GM19099 (cell line): Measurements from ENCODE around the gene NT5C2.

Source experiments
- POLR2A ChIP-seq: IDR thresholded peaks from 3 replicates; pipeline ENCODE4 v1.6.1; 2011; ENCODE audit warnings: low read depth; ENCODE audit not compliant: insufficient read length; ENCODE audit errors: extremely low read depth

NT5C2 gene

GRCh38 chr10:103175580-103176285, 17.3 kb downstream of the NT5C2 start:
- TF ChIP-seq POLR2A, result no peak

- TF ChIP-seq POLR2A, result no peak
Measured at GRCh38 chr10:103171278-103171677, 21.8 kb downstream of the NT5C2 start.

GRCh38 chr10:103168438-103168837, 24.6 kb downstream of the NT5C2 start:
- no peak for TF ChIP-seq POLR2A

GRCh38 chr10:103166523-103166922, 26.5 kb downstream of the NT5C2 start:
- TF ChIP-seq POLR2A, result no peak

GRCh38 chr10:103157246-103157645, 35.8 kb downstream of the NT5C2 start:
- TF ChIP-seq POLR2A, result no peak

- TF ChIP-seq POLR2A, result no peak
Measured at GRCh38 chr10:103155471-103156085, 37.5 kb downstream of the NT5C2 start.

GRCh38 chr10:103154521-103155299, 38.4 kb downstream of the NT5C2 start:
- TF ChIP-seq POLR2A, result no peak

GRCh38 chr10:103153302-103154197, 39.5 kb downstream of the NT5C2 start:
- no peak for TF ChIP-seq POLR2A

- no peak for TF ChIP-seq POLR2A
Measured at GRCh38 chr10:103149991-103150622, 43.0 kb downstream of the NT5C2 start.

GRCh38 chr10:103147645-103148044, 45.4 kb downstream of the NT5C2 start:
- no peak for TF ChIP-seq POLR2A

GRCh38 chr10:103145860-103146466, 47.1 kb downstream of the NT5C2 start:
- no peak for TF ChIP-seq POLR2A

GRCh38 chr10:103145046-103145445, 48.0 kb downstream of the NT5C2 start:
- TF ChIP-seq POLR2A, result no peak

GRCh38 chr10:103144041-103144440, 49.0 kb downstream of the NT5C2 start:
- no peak for TF ChIP-seq POLR2A

GRCh38 chr10:103141950-103142349, 51.1 kb downstream of the NT5C2 start:
- no peak for TF ChIP-seq POLR2A
